SHP77 treated with DMSO at 0.1 percent for 48 hours (cell line): ENCODE data around the gene CHTF8.

Experiments used
- DNase-seq: peaks from one replicate; lab custom pipeline; 2025; lab: John Stamatoyannopoulos, UW

Gene CHTF8

GRCh38 chr16:69112285-69113129 lies 19.9 kb downstream of the CHTF8 start:
- DNase-seq = peak; percentile 21

GRCh38 chr16:69111876-69112230 lies 20.5 kb downstream of the CHTF8 start:
- no peak for DNase-seq

GRCh38 chr16:69111216-69111875 lies 21.0 kb downstream of the CHTF8 start:
- no peak for DNase-seq

GRCh38 chr16:69110406-69110805 lies 22.0 kb downstream of the CHTF8 start:
- no peak for DNase-seq

- DNase-seq = no peak
These were observed 22.7 kb downstream of the CHTF8 start for GRCh38 chr16:69109486-69110270.

- no peak for DNase-seq
These were observed 23.5 kb downstream of the CHTF8 start for GRCh38 chr16:69108905-69109252.

GRCh38 chr16:69108064-69108904 lies 24.1 kb downstream of the CHTF8 start:
- DNase-seq = no peak

- no peak for DNase-seq
These were observed 24.9 kb downstream of the CHTF8 start for GRCh38 chr16:69107316-69107962.

GRCh38 chr16:69106491-69107315 lies 25.7 kb downstream of the CHTF8 start:
- DNase-seq = no peak

- no peak for DNase-seq
These were observed 26.7 kb downstream of the CHTF8 start, which contains the start of gene HAS3 for GRCh38 chr16:69105501-69106361. TSS of gene HAS3 (plus strand) at chr16:69105653. CDS start at chr16:69109396, 3,743 bp downstream.

- DNase-seq = peak; percentile 21
These were observed 32.2 kb downstream of the CHTF8 start for GRCh38 chr16:69100071-69100691.

GRCh38 chr16:69095193-69095592 lies 37.2 kb downstream of the CHTF8 start:
- DNase-seq = no peak

- DNase-seq = no peak
These were observed 37.9 kb downstream of the CHTF8 start for GRCh38 chr16:69094501-69094900.

- DNase-seq = no peak
These were observed 38.4 kb downstream of the CHTF8 start for GRCh38 chr16:69093974-69094373.

- DNase-seq = no peak
These were observed 43.1 kb downstream of the CHTF8 start for GRCh38 chr16:69089091-69089910.

GRCh38 chr16:69088684-69089083 lies 43.7 kb downstream of the CHTF8 start:
- no peak for DNase-seq

GRCh38 chr16:69087161-69087581 lies 45.2 kb downstream of the CHTF8 start:
- DNase-seq = no peak
